Endothelial cell of umbilical vein (primary cell): ENCODE results near the gene SLC25A53. TPM values are rescaled to one million over a fixed set of nuclear protein-coding genes. Genes with fewer than 3 reads are reported as not detected.
"Not testable (repeated sequence)": the region's sequence is repeated elsewhere in the genome, so short reads cannot be mapped to it uniquely, and the experiment has no call there.

Experiments
- BruUV-seq: library from RNA; stranded (reverse); fragments of 400-500 nt; replicated peaks from 2 replicates; lab custom pipeline; 2021; lab: Mats Ljungman, UMichigan
- CTCF ChIA-PET: fragments of 300-600, 350-600 bp; sonication (Branson Sonifier 250); formaldehyde crosslinking; loops from one replicate; lab custom pipeline; 2021; ENCODE audit warnings: antibody characterized with exemption, inconsistent platforms; lab: Charles Lee
- POLR2A ChIA-PET: fragments of 300-600, 350-600 bp; sonication (Branson Sonifier 250); formaldehyde crosslinking; loops from one replicate; lab custom pipeline; 2021; ENCODE audit warnings: antibody characterized with exemption, inconsistent platforms; lab: Charles Lee
- DNase-seq: peaks from one replicate; pipeline ENCODE4 v3.0.0-alpha.2; 2011; ENCODE audit warnings: low read depth, low spot score
- FAIRE-seq: peaks from 2 replicates; lab custom pipeline; 2011; peaks lifted over from hg19 to GRCh38; lab: Jason Lieb, UNC
- H2AFZ ChIP-seq: 2 replicates; pipeline ENCODE4 v1.6.0; 2012; ENCODE audit warnings: low read depth, low read length, control low read depth, inconsistent platforms
- H3K27ac ChIP-seq: 2 replicates; pipeline ENCODE4 v1.5.1; 2011; ENCODE audit warnings: low read depth, mild to moderate bottlenecking, control low read depth, low read length, moderate library complexity; ENCODE audit not compliant: insufficient read depth
- H3K27me3 ChIP-seq, 2 experiments: 2 replicates each; pipeline versions ENCODE4 v1.6.0 to v1.6.1; 2011; ENCODE audit warnings: low read length in 2 of 2, mixed read lengths in 1 of 2; ENCODE audit not compliant: control insufficient read depth in 2 of 2, insufficient read depth in 2 of 2
- H3K36me3 ChIP-seq, 2 experiments: 2 replicates in 1 of 2; 3 replicates in 1 of 2; pipeline ENCODE4 v1.5.1; 2011; ENCODE audit warnings: low read length in 2 of 2, mild to moderate bottlenecking in 1 of 2, moderate library complexity in 1 of 2; ENCODE audit not compliant: control insufficient read depth in 2 of 2, insufficient read depth in 2 of 2; ENCODE audit errors: extremely low read depth in 1 of 2
- H3K4me1 ChIP-seq: 3 replicates; pipeline ENCODE4 v1.5.1; 2011; ENCODE audit warnings: mild to moderate bottlenecking, low read length; ENCODE audit not compliant: control insufficient read depth, insufficient read depth; ENCODE audit errors: extremely low read depth
- H3K4me2 ChIP-seq: 2 replicates; pipeline ENCODE4 v1.6.1; 2011; ENCODE audit warnings: low read length, control low read depth, mixed read lengths; ENCODE audit not compliant: insufficient read depth
- H3K4me3 ChIP-seq, 3 experiments: fragments of 200-600 bp in 1 of 3; sonication (generic), shearing (Covaris generic) in 1 of 3; replicated peaks in 1 of 3; 2 replicates each; pipeline ENCODE4 v1.5.1; 2011 to 2016; ENCODE audit warnings: control low read depth in 3 of 3, low read length in 3 of 3, mild to moderate bottlenecking in 2 of 3, inconsistent platforms in 1 of 3, low read depth in 1 of 3, moderate library complexity in 1 of 3; ENCODE audit not compliant: insufficient read depth in 1 of 3
- H3K79me2 ChIP-seq: 2 replicates; pipeline ENCODE4 v1.6.0; 2012; ENCODE audit warnings: low read length, inconsistent platforms; ENCODE audit not compliant: control insufficient read depth, insufficient read depth
- H3K9ac ChIP-seq: replicated peaks from 2 replicates; pipeline ENCODE3; 2011; ENCODE audit warnings: low read length, control low read depth; ENCODE audit not compliant: insufficient read depth; ENCODE audit errors: extremely low read depth
- H3K9me1 ChIP-seq: replicated peaks from 3 replicates; pipeline ENCODE4 v1.6.0; 2011; ENCODE audit warnings: mild to moderate bottlenecking, low read length; ENCODE audit not compliant: control insufficient read depth, insufficient read depth; ENCODE audit errors: extremely low read depth
- H3K9me3 ChIP-seq: replicated peaks from 2 replicates; pipeline ENCODE4 v1.5.1; 2012; ENCODE audit warnings: low read length, inconsistent platforms; ENCODE audit not compliant: control insufficient read depth, insufficient read depth
- H4K20me1 ChIP-seq: replicated peaks from 2 replicates; pipeline ENCODE3; 2011; ENCODE audit warnings: mild to moderate bottlenecking, low read length; ENCODE audit not compliant: control insufficient read depth, insufficient read depth; ENCODE audit errors: extremely low read depth
- EZH2 ChIP-seq: IDR thresholded peaks from 2 replicates; pipeline ENCODE4 v1.6.1; 2012; ENCODE audit warnings: borderline replicate concordance, low read depth, mild to moderate bottlenecking, moderate library complexity, low read length, inconsistent platforms; ENCODE audit not compliant: severe bottlenecking
- GATA2 ChIP-seq: IDR thresholded peaks from 2 replicates; pipeline ENCODE4 v1.7.0; 2011; ENCODE audit warnings: low read depth, mild to moderate bottlenecking, moderate library complexity, mixed read lengths, low read length; ENCODE audit not compliant: insufficient read length, insufficient read depth
- JUN ChIP-seq: IDR thresholded peaks from 2 replicates; pipeline ENCODE4 v1.6.1; 2011; ENCODE audit warnings: borderline replicate concordance, low read depth; ENCODE audit not compliant: insufficient read length, insufficient read depth
- POLR2A ChIP-seq: IDR thresholded peaks from 2 replicates; pipeline ENCODE4 v1.6.1; 2012; ENCODE audit warnings: low read depth, mild to moderate bottlenecking, control low read depth, low read length
- dilution Hi-C: fragments of 300-500 bp; cut with MboI; formaldehyde crosslinking; loops from one replicate; pipeline ENCODE4 v1.15.0; 2019; ENCODE audit warnings: low sequenced_read_pairs; ENCODE audit not compliant: extremely low pct_ligation_motif_present
- intact Hi-C: fragments of 100-400 bp; cut with micrococcal nuclease; formaldehyde crosslinking; loops from one replicate; pipeline ENCODE4 v1.10.0; 2022
- polyA plus RNA-seq, 4 experiments: library from polyadenylated mRNA; depleted of rRNA in 3 of 4; stranded (reverse) in 3 of 4; unstranded in 1 of 4; fragments of >200 nt; gene quantifications; 2 replicates each; pipeline versions ENCODE4 v1.2.1 to v1.2.3, GENCODE V29; 2011 to 2012; ENCODE audit warnings: missing spikeins in 1 of 4
- total RNA-seq: library from RNA; stranded (reverse); gene quantifications from 2 replicates; pipeline ENCODE4 v1.2.3, GENCODE V29; 2021
- TF ChIP-seq, protein P1 (sequence below), 2 donors: IDR thresholded peaks; 1 replicate in 1 of 2; 2 replicates in 1 of 2; pipeline ENCODE4 v1.5.1; 2011; ENCODE audit warnings: low read length in 2 of 2, mild to moderate bottlenecking in 2 of 2, moderate library complexity in 2 of 2, control low read depth in 1 of 2, inconsistent platforms in 1 of 2, low read depth in 1 of 2; ENCODE audit not compliant: insufficient read depth in 1 of 2; ENCODE audit errors: extremely low read depth in 1 of 2

SLC25A53 gene
- total and polyA plus RNA-seq, 2 donors (not counting 3 experiments of a cell fraction or from before 2014, with no cell fraction given): 4.6 to 6.3 TPM

- Histone ChIP-seq H3K4me1 (no peaks in the 10 kb centered on the region), H3K27me3 (no peaks in the 10 kb centered on the region), H3K36me3 (no peaks in the 10 kb centered on the region), H3K27ac (no peak overlapping the region), H3K9me3 (no peaks in the 10 kb centered on the region), H2AFZ (no peak overlapping the region), H3K4me3 (no peak overlapping the region), H4K20me1 (no peaks in the 10 kb centered on the region), H3K79me2 (no peaks in the 10 kb centered on the region), H3K9me1 (no peaks in the 10 kb centered on the region), H3K4me2 (no peak overlapping the region), H3K9ac (no peak overlapping the region)
- dilution Hi-C loops: no loop called here
- FAIRE-seq (no peak), DNase-seq (no peak)
- ChIA-PET CTCF (no interaction called here), POLR2A (no interaction called here)
- BruUV-seq: no TSS peak
- TF ChIP-seq, protein P1, sequence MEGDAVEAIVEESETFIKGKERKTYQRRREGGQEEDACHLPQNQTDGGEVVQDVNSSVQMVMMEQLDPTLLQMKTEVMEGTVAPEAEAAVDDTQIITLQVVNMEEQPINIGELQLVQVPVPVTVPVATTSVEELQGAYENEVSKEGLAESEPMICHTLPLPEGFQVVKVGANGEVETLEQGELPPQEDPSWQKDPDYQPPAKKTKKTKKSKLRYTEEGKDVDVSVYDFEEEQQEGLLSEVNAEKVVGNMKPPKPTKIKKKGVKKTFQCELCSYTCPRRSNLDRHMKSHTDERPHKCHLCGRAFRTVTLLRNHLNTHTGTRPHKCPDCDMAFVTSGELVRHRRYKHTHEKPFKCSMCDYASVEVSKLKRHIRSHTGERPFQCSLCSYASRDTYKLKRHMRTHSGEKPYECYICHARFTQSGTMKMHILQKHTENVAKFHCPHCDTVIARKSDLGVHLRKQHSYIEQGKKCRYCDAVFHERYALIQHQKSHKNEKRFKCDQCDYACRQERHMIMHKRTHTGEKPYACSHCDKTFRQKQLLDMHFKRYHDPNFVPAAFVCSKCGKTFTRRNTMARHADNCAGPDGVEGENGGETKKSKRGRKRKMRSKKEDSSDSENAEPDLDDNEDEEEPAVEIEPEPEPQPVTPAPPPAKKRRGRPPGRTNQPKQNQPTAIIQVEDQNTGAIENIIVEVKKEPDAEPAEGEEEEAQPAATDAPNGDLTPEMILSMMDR (IDR thresholded peaks at IDR 0.05; ENCODE audit: extremely low read depth in 1 of 2, insufficient read depth in 1 of 2, low read depth in 1 of 2, low read length in 2 of 2): no peak
- TF ChIP-seq JUN (no peak), POLR2A (no peak), GATA2 (no peak), EZH2 (no peak)
- intact Hi-C loops: no loop called here
These were observed 72.7 kb downstream of the SLC25A53 start for GRCh38 chrX:104084063-104084462.

DNA sequence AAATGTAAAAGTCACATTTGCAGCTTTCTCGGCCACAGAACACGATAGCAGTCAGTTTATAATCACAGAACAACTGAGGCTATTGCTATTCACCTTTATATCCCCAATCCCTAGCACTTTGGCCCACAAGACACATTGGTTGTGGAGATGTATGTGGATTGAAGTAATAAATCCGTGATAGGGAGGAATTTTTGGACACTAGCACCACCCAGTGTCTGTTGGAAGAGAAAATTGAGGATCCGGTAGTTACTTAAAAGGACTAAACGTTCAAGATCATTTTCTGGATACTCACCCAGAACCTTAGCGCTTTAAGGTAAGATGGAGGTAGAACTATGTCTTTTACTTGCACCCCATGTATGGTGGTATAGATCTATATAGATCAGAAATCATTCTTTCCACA is 79.0 kb downstream of the SLC25A53 start:
- H3K4me1 ChIP-seq, DNase-seq, BruUV-seq, dilution Hi-C loops, H3K36me3 ChIP-seq, H3K4me3 ChIP-seq, POLR2A ChIA-PET, intact Hi-C loops, H3K4me2 ChIP-seq, H3K9ac ChIP-seq, H4K20me1 ChIP-seq, H2AFZ ChIP-seq, FAIRE-seq, H3K9me1 ChIP-seq, H3K79me2 ChIP-seq, H3K27ac ChIP-seq, H3K9me3 ChIP-seq, CTCF ChIA-PET, H3K27me3 ChIP-seq: not testable (repeated sequence)

GRCh38 chrX:104075778-104076445 is 80.9 kb downstream of the SLC25A53 start, which contains the start of gene TMSB15C:
TMSB15C (minus strand) TSS chrX:104076236.
- H3K36me3 ChIP-seq, FAIRE-seq, DNase-seq, H3K4me2 ChIP-seq, CTCF ChIA-PET, H2AFZ ChIP-seq, BruUV-seq, H3K9me1 ChIP-seq, POLR2A ChIA-PET, intact Hi-C loops, H3K4me3 ChIP-seq, H3K9ac ChIP-seq, dilution Hi-C loops, H3K4me1 ChIP-seq, H3K79me2 ChIP-seq, H3K27me3 ChIP-seq, H4K20me1 ChIP-seq, H3K9me3 ChIP-seq, H3K27ac ChIP-seq: not testable (repeated sequence)
